Lower leg skin (tissue), 3 donors: ENCODE measurements around the gene TBX20.
"Not testable (repeated sequence)": the region's sequence is repeated elsewhere in the genome, so short reads cannot be mapped to it uniquely, and the experiment has no call there.

Experiments used
- POLR2A ChIP-seq, 2 donors: fragments of 450-650 bp; IDR thresholded peaks; one replicate each; pipeline ENCODE4 v1.6.1; 2016 to 2017; ENCODE audit warnings: antibody characterized with exemption in 2 of 2, mild to moderate bottlenecking in 1 of 2, moderate library complexity in 1 of 2
- TF ChIP-seq, protein P1 (sequence below), 3 donors: fragments of 450-650 bp; IDR thresholded peaks; one replicate each; pipeline ENCODE4 v1.5.1; 2016; ENCODE audit warnings: antibody characterized with exemption in 3 of 3, mild to moderate bottlenecking in 3 of 3, moderate library complexity in 2 of 3

DNA sequence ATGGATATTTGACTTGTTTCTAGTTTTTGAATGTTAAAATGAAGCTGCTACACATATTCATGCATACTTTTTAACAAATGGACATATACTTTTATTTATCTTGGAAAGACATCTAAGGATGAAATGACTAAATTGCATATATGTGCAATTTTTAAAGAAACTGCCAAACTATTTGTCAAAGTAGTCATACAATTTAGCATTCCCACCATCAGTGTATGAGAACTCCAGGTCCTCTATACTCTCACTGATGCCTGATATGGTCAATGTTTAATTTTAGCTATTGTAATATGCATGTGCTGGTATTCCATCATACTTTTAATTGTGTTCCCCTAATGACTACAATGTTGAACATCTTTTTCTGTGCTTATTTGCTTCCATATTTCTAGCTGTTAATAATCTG lies 47.0 kb downstream of the TBX20 start:
- not testable (repeated sequence) for TF ChIP-seq POLR2A (IDR thresholded peaks at IDR 0.05)
- TF ChIP-seq, protein P1, sequence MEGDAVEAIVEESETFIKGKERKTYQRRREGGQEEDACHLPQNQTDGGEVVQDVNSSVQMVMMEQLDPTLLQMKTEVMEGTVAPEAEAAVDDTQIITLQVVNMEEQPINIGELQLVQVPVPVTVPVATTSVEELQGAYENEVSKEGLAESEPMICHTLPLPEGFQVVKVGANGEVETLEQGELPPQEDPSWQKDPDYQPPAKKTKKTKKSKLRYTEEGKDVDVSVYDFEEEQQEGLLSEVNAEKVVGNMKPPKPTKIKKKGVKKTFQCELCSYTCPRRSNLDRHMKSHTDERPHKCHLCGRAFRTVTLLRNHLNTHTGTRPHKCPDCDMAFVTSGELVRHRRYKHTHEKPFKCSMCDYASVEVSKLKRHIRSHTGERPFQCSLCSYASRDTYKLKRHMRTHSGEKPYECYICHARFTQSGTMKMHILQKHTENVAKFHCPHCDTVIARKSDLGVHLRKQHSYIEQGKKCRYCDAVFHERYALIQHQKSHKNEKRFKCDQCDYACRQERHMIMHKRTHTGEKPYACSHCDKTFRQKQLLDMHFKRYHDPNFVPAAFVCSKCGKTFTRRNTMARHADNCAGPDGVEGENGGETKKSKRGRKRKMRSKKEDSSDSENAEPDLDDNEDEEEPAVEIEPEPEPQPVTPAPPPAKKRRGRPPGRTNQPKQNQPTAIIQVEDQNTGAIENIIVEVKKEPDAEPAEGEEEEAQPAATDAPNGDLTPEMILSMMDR (IDR thresholded peaks at IDR 0.05): not testable (repeated sequence)
